Skeletal muscle satellite cell (primary cell): ENCODE measurements around the gene SLC25A22.

ENCODE experiments used
- H3K27me3 ChIP-seq: 2 replicates; pipeline ENCODE4 v1.7.0; 2013; ENCODE audit warnings: low read length; ENCODE audit not compliant: control insufficient read depth, insufficient read depth
- H3K36me3 ChIP-seq: 2 replicates; pipeline ENCODE4 v1.7.0; 2013; ENCODE audit warnings: mild to moderate bottlenecking, control low read depth, low read length; ENCODE audit not compliant: insufficient read depth
- H3K4me1 ChIP-seq: 2 replicates; pipeline ENCODE4 v1.7.0; 2013; ENCODE audit warnings: low read length; ENCODE audit not compliant: control insufficient read depth, insufficient read depth
- H3K4me2 ChIP-seq: 2 replicates; pipeline ENCODE4 v1.7.0; 2013; ENCODE audit warnings: mild to moderate bottlenecking, low read length
- H3K4me3 ChIP-seq: 2 replicates; pipeline ENCODE4 v1.7.0; 2013; ENCODE audit warnings: low read length
- H3K9ac ChIP-seq: 2 replicates; pipeline ENCODE4 v1.7.0; 2013; ENCODE audit warnings: mild to moderate bottlenecking, low read depth, low read length, moderate library complexity
- H3K9me3 ChIP-seq: replicated peaks from 2 replicates; pipeline ENCODE4 v1.7.0; 2013; ENCODE audit warnings: mild to moderate bottlenecking, control low read depth, low read length

The SLC25A22 gene

GRCh38 chr11:761526-762108 lies 36.5 kb downstream of the SLC25A22 start:
- H3K9me3 ChIP-seq: no peaks in the 10 kb centered on the region
- H3K4me3 ChIP-seq: no peak overlapping the region
- H3K4me2 ChIP-seq: no peak overlapping the region
- peaks cover 76% of the 10 kb centered on the region for H3K36me3 ChIP-seq
- no peaks in the 10 kb centered on the region for H3K27me3 ChIP-seq
- no peak overlapping the region for H3K9ac ChIP-seq
- peaks cover 16% of the 10 kb centered on the region for H3K4me1 ChIP-seq

- Histone ChIP-seq H3K36me3 (peaks cover 76% of the 10 kb centered on the region), H3K9me3 (no peaks in the 10 kb centered on the region), H3K4me2 (no peak overlapping the region), H3K27me3 (no peaks in the 10 kb centered on the region), H3K4me3 (no peak overlapping the region), H3K9ac (no peak overlapping the region), H3K4me1 (peaks cover 14% of the 10 kb centered on the region)
These were observed 37.8 kb downstream of the SLC25A22 start for GRCh38 chr11:760236-760635.

- H3K4me2 ChIP-seq: peak overlapping the region; percentile 56
These were observed 48.4 kb downstream of the SLC25A22 start for GRCh38 chr11:749731-750130.

GRCh38 chr11:748007-748359 lies 50.1 kb downstream of the SLC25A22 start:
- Histone ChIP-seq H3K4me1 (peaks cover 19% of the 10 kb centered on the region), H3K9ac (peak overlapping the region; percentile 93), H3K9me3 (no peaks in the 10 kb centered on the region), H3K4me3 (peak overlapping the region; percentile 82), H3K36me3 (peaks cover 12% of the 10 kb centered on the region), H3K4me2 (peak overlapping the region; percentile 95), H3K27me3 (no peaks in the 10 kb centered on the region)

More at GRCh38 chr11:749731-750130, 48.4 kb downstream of the SLC25A22 start:
- peaks cover 15% of the 10 kb centered on the region for H3K36me3 ChIP-seq
- no peaks in the 10 kb centered on the region for H3K27me3 ChIP-seq
- peak overlapping the region; percentile 93 for H3K9ac ChIP-seq
- no peak overlapping the region for H3K4me3 ChIP-seq
- peaks cover 19% of the 10 kb centered on the region for H3K4me1 ChIP-seq
- no peaks in the 10 kb centered on the region for H3K9me3 ChIP-seq

- Histone ChIP-seq H3K4me3 (peak within 1 kb of the TSS; percentile 82), H3K36me3 (peaks cover 7% of the 10 kb centered on the region), H3K4me1 (peaks cover 19% of the 10 kb centered on the region), H3K27me3 (no peaks in the 10 kb centered on the region), H3K4me2 (peak within 1 kb of the TSS; percentile 95), H3K9me3 (no peaks in the 10 kb centered on the region), H3K9ac (peak within 1 kb of the TSS; percentile 93)
These were observed 50.7 kb downstream of the SLC25A22 start, which contains the start of gene TALDO1 for GRCh38 chr11:747158-748006. Gene TALDO1 (plus strand): TSS chr11:747464. CDS start chr11:747482, 18 bp downstream.

- peak overlapping the region; percentile 82 for H3K4me3 ChIP-seq
- H3K4me1 ChIP-seq: peaks cover 19% of the 10 kb centered on the region
- peak overlapping the region; percentile 95 for H3K4me2 ChIP-seq
- H3K36me3 ChIP-seq: peaks cover 5% of the 10 kb centered on the region
- H3K27me3 ChIP-seq: no peaks in the 10 kb centered on the region
- H3K9ac ChIP-seq: peak overlapping the region; percentile 93
- no peaks in the 10 kb centered on the region for H3K9me3 ChIP-seq
These were observed 51.6 kb downstream of the SLC25A22 start for GRCh38 chr11:746289-747157.

- peaks cover 19% of the 10 kb centered on the region for H3K4me1 ChIP-seq
- H3K4me3 ChIP-seq: no peak overlapping the region
- no peak overlapping the region for H3K4me2 ChIP-seq
- H3K27me3 ChIP-seq: no peaks in the 10 kb centered on the region
- no peak overlapping the region for H3K9ac ChIP-seq
- H3K9me3 ChIP-seq: no peaks in the 10 kb centered on the region
- H3K36me3 ChIP-seq: peaks cover 5% of the 10 kb centered on the region
These were observed 52.7 kb downstream of the SLC25A22 start for GRCh38 chr11:745428-745827.

- Histone ChIP-seq H3K36me3 (no peaks in the 10 kb centered on the region), H3K27me3 (peaks cover 2% of the 10 kb centered on the region), H3K9ac (no peak overlapping the region), H3K4me3 (no peak overlapping the region), H3K4me2 (no peak overlapping the region), H3K4me1 (peaks cover 6% of the 10 kb centered on the region), H3K9me3 (no peaks in the 10 kb centered on the region)
These were observed 55.4 kb downstream of the SLC25A22 start for GRCh38 chr11:742571-743201.

- no peak overlapping the region for H3K4me2 ChIP-seq
- H3K9ac ChIP-seq: no peak overlapping the region
- peaks cover 8% of the 10 kb centered on the region for H3K27me3 ChIP-seq
- H3K4me3 ChIP-seq: no peak overlapping the region
- H3K36me3 ChIP-seq: no peaks in the 10 kb centered on the region
- peaks cover 6% of the 10 kb centered on the region for H3K4me1 ChIP-seq
- no peaks in the 10 kb centered on the region for H3K9me3 ChIP-seq
These were observed 55.9 kb downstream of the SLC25A22 start for GRCh38 chr11:742156-742546.
